Spleen (tissue), 11 donors: ENCODE results near the gene DMRTA2. TPM values are rescaled to one million over a fixed set of nuclear protein-coding genes. Genes with fewer than 3 reads are reported as not detected.

ENCODE experiments used
- DNase-seq: peaks from one replicate; pipeline ENCODE4 v3.0.0-alpha.2; 2020
- H3K27ac ChIP-seq, 8 donors: fragments of 200-600 bp; sonication (generic) in 7 of 8; 1 replicate in 4 of 8; 2 replicates in 4 of 8; pipeline versions ENCODE4 v1.5.0 to v1.8.0; 2016 to 2021; ENCODE audit warnings: inconsistent platforms in 4 of 8, mild to moderate bottlenecking in 4 of 8, moderate library complexity in 1 of 8
- H3K27me3 ChIP-seq, 7 donors: fragments of 200-600 bp; sonication (generic) in 6 of 7; replicated peaks in 1 of 7; 1 replicate in 4 of 7; 2 replicates in 3 of 7; pipeline versions ENCODE4 v1.5.0 to v1.8.0; 2016 to 2021; ENCODE audit warnings: inconsistent platforms in 3 of 7, mild to moderate bottlenecking in 1 of 7
- H3K36me3 ChIP-seq, 6 donors: fragments of 200-600 bp; sonication (generic) in 5 of 6; 1 replicate in 4 of 6; 2 replicates in 2 of 6; pipeline versions ENCODE4 v1.5.0 to v1.8.0; 2016 to 2021; ENCODE audit warnings: inconsistent platforms in 2 of 6
- H3K4me1 ChIP-seq, 6 donors: fragments of 200-600 bp; sonication (generic) in 5 of 6; 1 replicate in 3 of 6; 2 replicates in 3 of 6; pipeline versions ENCODE4 v1.5.0 to v1.8.0; 2016 to 2021; ENCODE audit warnings: inconsistent platforms in 3 of 6
- H3K4me3 ChIP-seq, 8 donors: fragments of 200-600 bp; sonication (generic) in 7 of 8; 1 replicate in 4 of 8; 2 replicates in 4 of 8; pipeline versions ENCODE4 v1.5.0 to v1.8.0; 2016 to 2021; ENCODE audit warnings: inconsistent platforms in 4 of 8, mild to moderate bottlenecking in 4 of 8, moderate library complexity in 2 of 8
- H3K9me3 ChIP-seq, 8 donors: fragments of 200-600 bp; sonication (generic) in 7 of 8; 1 replicate in 4 of 8; 2 replicates in 4 of 8; pipeline versions ENCODE4 v1.5.0 to v1.8.0; 2016 to 2021; ENCODE audit warnings: inconsistent platforms in 4 of 8
- CTCF ChIP-seq, 11 experiments: fragments of 200-600 bp in 7 of 11; fragments of 450-650 bp in 4 of 11; sonication (generic) in 4 of 11; IDR thresholded peaks in 8 of 11; conservative IDR thresholded peaks in 3 of 11; 1 replicate in 7 of 11; 2 replicates in 4 of 11; pipeline versions ENCODE4 v1.4.0 to v1.8.0; 2016 to 2021; ENCODE audit warnings: antibody characterized with exemption in 11 of 11, inconsistent platforms in 4 of 11, mild to moderate bottlenecking in 1 of 11
- POLR2A ChIP-seq, 3 donors: fragments of 450-650 bp; IDR thresholded peaks; one replicate each; pipeline ENCODE4 v1.5.1; 2017; ENCODE audit warnings: antibody characterized with exemption in 3 of 3, mild to moderate bottlenecking in 1 of 3
- POLR2AphosphoS5 ChIP-seq, 3 donors: sonication (generic); formaldehyde crosslinking; IDR thresholded peaks; one replicate each; pipeline ENCODE4 v1.5.1; 2017; ENCODE audit warnings: antibody characterized with exemption in 3 of 3
- WGBS, 5 donors: extraction: QIAGEN DNeasy Blood & Tissue Kit in 3 of 5; methylation state at CpG; one replicate each; pipeline versions ENCODE4 v1.1.5 to v1.1.7; 2013 to 2018; 5-methylcytosine and 5-hydroxymethylcytosine counted together
- intact Hi-C: fragments of 100-400 bp; cut with DNase I; formaldehyde crosslinking; loops from one replicate; pipeline ENCODE4 v1.15.0; 2023; ENCODE audit warnings: low total_unique reads
- polyA plus RNA-seq, 3 donors: library from polyadenylated mRNA; stranded (reverse); fragments of 200-250 nt; gene quantifications; one replicate each; pipeline ENCODE4 v1.2.1, GENCODE V29; 2013
- total RNA-seq, 7 donors: library from RNA; depleted of rRNA in 3 of 7; stranded (reverse); fragments of >200 nt in 3 of 7; fragmentation: NEBNext Ultra II Directional in 4 of 7; extraction: Animal tissue kit (Norgen Biotek cat#: 25700) in 4 of 7; gene quantifications; one replicate each; pipeline versions ENCODE4 v1.1.0 to v1.2.1, GENCODE V29; 2016 to 2021
- donor health status: healthy with polysubstance abuse.
- donor health status: DM: no; HTN: no; CAD: no; lungs with moderate emphysema.
- donor health status: DM: no; HTN: no; CAD: no.
- donor health status: Bipolar disorder and iron deficiency.
- donor health status: healthy.
- donor health status: DM: no; HTN: no; CAD: no.
- donor health status: DM: yes; HTN: yes; CAD: no.

Gene DMRTA2
- total and polyA plus RNA-seq, 10 donors = 0.03 to 0.15 (median 0.09) TPM; not detected in 6

- intact Hi-C loops = no loop called here
- peaks cover 0 to under 1% (median 0%) of the 10 kb centered on the region in 8 donors for H3K9me3 ChIP-seq
- no peak overlapping the region for H3K27ac ChIP-seq
- WGBS, 5 donors = 21 to 27% (median 22%) methylated on average over 5 of the region's 5 CpGs
- H3K27me3 ChIP-seq = peaks cover 13 to 88% (median 74%) of the 10 kb centered on the region in 7 donors
- H3K4me3 ChIP-seq = no peak overlapping the region
- no peaks in the 10 kb centered on the region for H3K36me3 ChIP-seq
- peaks cover 6 to 31% (median 25%) of the 10 kb centered on the region in 6 donors for H3K4me1 ChIP-seq
- no peak for DNase-seq
- no peak for TF ChIP-seq POLR2AphosphoS5 (IDR thresholded peaks at IDR 0.05)
- no peak for TF ChIP-seq POLR2A (IDR thresholded peaks at IDR 0.05)
- TF ChIP-seq CTCF (IDR thresholded peaks at IDR 0.05 in 8 of 11, conservative IDR thresholded peaks at IDR 0.05 in 3 of 11) = no peak
These were observed 6.8 kb upstream of the DMRTA2 start for GRCh38 chr1:50430010-50430405.

- Histone ChIP-seq H3K4me1 (peaks cover 18 to 49% (median 44%) of the 10 kb centered on the region in 6 donors), H3K27me3 (peaks cover 15 to 100% (median 93%) of the 10 kb centered on the region in 7 donors), H3K27ac (no peak overlapping the region), H3K36me3 (no peaks in the 10 kb centered on the region), H3K4me3 (peak overlapping the region in 1 of 8 donors; percentile 37), H3K9me3 (peaks cover 0 to 3% (median 0%) of the 10 kb centered on the region in 8 donors)
- TF ChIP-seq POLR2A (IDR thresholded peaks at IDR 0.05) = no peak
- TF ChIP-seq CTCF (IDR thresholded peaks at IDR 0.05 in 8 of 11, conservative IDR thresholded peaks at IDR 0.05 in 3 of 11) = no peak
- TF ChIP-seq POLR2AphosphoS5 (IDR thresholded peaks at IDR 0.05) = no peak
- 6 to 10% (median 7%) methylated on average over 32 to 35 of the region's 35 CpGs for WGBS, 5 donors
- intact Hi-C loops = no loop called here
- DNase-seq = no peak
These were observed 4.9 kb upstream of the DMRTA2 start for GRCh38 chr1:50427818-50428779.

GRCh38 chr1:50427086-50427817 lies 4.0 kb upstream of the DMRTA2 start:
- Histone ChIP-seq H3K27ac (no peak overlapping the region), H3K4me3 (peak overlapping the region in 2 of 8 donors; percentile 0 to 37), H3K36me3 (no peaks in the 10 kb centered on the region), H3K9me3 (peaks cover 0 to 3% (median 0%) of the 10 kb centered on the region in 8 donors), H3K27me3 (peaks cover 17 to 100% (median 100%) of the 10 kb centered on the region in 7 donors), H3K4me1 (peaks cover 22 to 57% (median 53%) of the 10 kb centered on the region in 6 donors)
- WGBS, 5 donors = 4 to 13% (median 6%) methylated on average over 40 to 44 of the region's 44 CpGs
- DNase-seq = no peak
- TF ChIP-seq CTCF (IDR thresholded peaks at IDR 0.05 in 8 of 11, conservative IDR thresholded peaks at IDR 0.05 in 3 of 11) = no peak
- TF ChIP-seq POLR2A (IDR thresholded peaks at IDR 0.05) = no peak
- no peak for TF ChIP-seq POLR2AphosphoS5 (IDR thresholded peaks at IDR 0.05)
- intact Hi-C loops = no loop called here
